Subcutaneous abdominal adipose tissue (tissue), 5 donors: ENCODE results near the gene GXYLT2.

Experiments
- H3K27ac ChIP-seq: one replicate; pipeline ENCODE4 v1.7.0; 2013; ENCODE audit warnings: low read depth, mild to moderate bottlenecking, inconsistent platforms, low read length, moderate library complexity
- H3K27me3 ChIP-seq, 5 donors: one replicate each; pipeline ENCODE4 v1.7.0; 2013; ENCODE audit warnings: low read length in 5 of 5, inconsistent platforms in 1 of 5; ENCODE audit not compliant: control insufficient read depth in 5 of 5, insufficient read depth in 4 of 5
- H3K36me3 ChIP-seq, 5 donors: one replicate each; pipeline ENCODE4 v1.7.0; 2013; ENCODE audit warnings: low read length in 5 of 5; ENCODE audit not compliant: control insufficient read depth in 5 of 5, insufficient read depth in 5 of 5
- H3K4me1 ChIP-seq, 5 donors: one replicate each; pipeline ENCODE4 v1.7.0; 2013; ENCODE audit warnings: low read length in 5 of 5, mild to moderate bottlenecking in 3 of 5, moderate library complexity in 1 of 5; ENCODE audit not compliant: control insufficient read depth in 5 of 5, insufficient read depth in 5 of 5
- H3K4me3 ChIP-seq, 5 donors: one replicate each; pipeline ENCODE4 v1.7.0; 2013; ENCODE audit warnings: low read length in 5 of 5, low read depth in 1 of 5
- H3K9ac ChIP-seq, 5 donors: one replicate each; pipeline ENCODE4 v1.7.0; 2013; ENCODE audit warnings: low read length in 5 of 5, mild to moderate bottlenecking in 4 of 5, moderate library complexity in 3 of 5
- H3K9me3 ChIP-seq, 5 donors: one replicate each; pipeline ENCODE4 v1.7.0; 2013; ENCODE audit warnings: low read length in 5 of 5; ENCODE audit not compliant: control insufficient read depth in 5 of 5
- donor health status: healthy.
- donor health status: healthy.
- donor health status: healthy.
- donor health status: healthy.
- donor health status: healthy.

GXYLT2 gene

GRCh38 chr3:72906154-72906553 is 18.3 kb downstream of the GXYLT2 start:
- H3K4me3 ChIP-seq = no peak overlapping the region
- no peaks in the 10 kb centered on the region for H3K9me3 ChIP-seq
- H3K27ac ChIP-seq = no peak overlapping the region
- H3K4me1 ChIP-seq = peaks cover 4 to 23% (median 14%) of the 10 kb centered on the region in 5 donors
- no peaks in the 10 kb centered on the region for H3K27me3 ChIP-seq
- H3K9ac ChIP-seq = no peak overlapping the region
- H3K36me3 ChIP-seq = no peaks in the 10 kb centered on the region

DNA sequence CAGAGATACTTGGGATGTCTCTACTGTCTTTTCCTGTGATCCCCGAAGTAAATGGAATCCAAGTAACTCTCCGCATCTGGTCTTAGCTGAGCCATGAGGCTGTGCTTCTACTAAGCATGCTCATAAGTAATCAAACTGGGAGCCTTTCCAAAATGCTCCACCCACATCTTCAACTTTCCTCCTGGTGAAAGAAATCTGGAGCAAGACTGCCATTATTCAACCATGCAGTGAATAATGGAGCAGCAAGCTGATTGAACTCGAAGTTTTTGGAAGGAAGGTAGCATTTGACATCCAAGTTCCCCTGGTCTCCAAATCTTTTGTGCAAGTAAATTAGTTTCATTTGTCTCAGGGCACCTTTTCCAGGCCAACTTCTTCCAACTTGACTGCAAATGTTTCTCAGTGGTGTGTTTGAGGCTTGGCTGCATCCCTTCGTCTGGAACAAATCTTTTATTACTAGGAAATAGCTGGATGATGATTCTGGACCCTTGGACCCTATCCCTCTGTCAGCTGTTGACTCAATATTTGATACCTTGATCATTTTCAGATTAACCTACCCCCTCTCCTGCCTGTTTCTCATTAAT is 19.4 kb downstream of the GXYLT2 start:
- Histone ChIP-seq H3K9me3 (no peaks in the 10 kb centered on the region), H3K36me3 (no peaks in the 10 kb centered on the region), H3K27ac (peak overlapping the region; percentile 73), H3K27me3 (no peaks in the 10 kb centered on the region), H3K4me1 (peaks cover 4 to 23% (median 14%) of the 10 kb centered on the region in 5 donors), H3K4me3 (no peak overlapping the region), H3K9ac (no peak overlapping the region)

GRCh38 chr3:72907731-72908620 is 20.1 kb downstream of the GXYLT2 start:
- Histone ChIP-seq H3K4me1 (peaks cover 4 to 23% (median 13%) of the 10 kb centered on the region in 5 donors), H3K36me3 (no peaks in the 10 kb centered on the region), H3K9me3 (no peaks in the 10 kb centered on the region), H3K4me3 (no peak overlapping the region), H3K9ac (no peak overlapping the region), H3K27me3 (no peaks in the 10 kb centered on the region), H3K27ac (peak overlapping the region; percentile 73)

DNA sequence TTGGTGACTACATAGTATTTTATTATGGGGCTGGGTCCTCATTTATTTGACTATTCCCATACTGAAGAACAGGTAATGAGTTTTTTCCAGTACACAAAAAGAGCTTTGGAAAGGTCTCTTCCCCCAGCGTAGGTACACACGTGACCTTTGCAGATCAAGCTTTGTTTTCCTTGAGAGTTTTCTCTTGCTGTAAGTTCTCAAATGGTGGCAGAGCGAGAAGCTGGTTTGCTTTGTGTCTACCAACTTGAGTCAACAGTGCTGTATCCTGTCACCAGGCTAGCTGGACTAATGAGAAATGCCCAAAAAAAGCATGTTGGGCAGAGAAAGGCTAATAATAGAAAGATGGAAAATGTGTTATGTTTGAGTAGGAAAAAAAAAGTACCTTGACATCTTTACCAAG is 21.7 kb downstream of the GXYLT2 start:
- Histone ChIP-seq H3K4me1 (peaks cover 4 to 23% (median 12%) of the 10 kb centered on the region in 5 donors), H3K27ac (no peak overlapping the region), H3K9ac (no peak overlapping the region)

DNA sequence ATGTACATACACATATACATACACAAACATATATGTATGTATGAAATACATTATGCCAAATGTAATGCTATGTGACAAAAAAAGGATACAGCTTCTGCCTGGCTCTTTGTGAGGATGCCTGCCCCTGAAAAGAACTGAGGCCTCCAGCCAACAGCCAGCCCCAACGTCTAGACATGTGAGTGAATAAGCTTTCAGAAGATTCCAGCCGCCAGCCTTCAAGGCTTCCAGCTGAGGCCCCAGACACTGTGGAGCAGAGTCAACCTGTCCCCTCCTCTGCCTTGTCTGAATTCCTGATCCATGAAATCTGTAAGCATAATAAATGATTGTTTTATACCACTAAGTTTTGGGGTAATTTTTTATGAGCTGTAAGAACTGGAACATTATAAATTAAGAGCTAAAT is 24.7 kb downstream of the GXYLT2 start:
- Histone ChIP-seq H3K4me1 (peaks cover 4 to 11% (median 8%) of the 10 kb centered on the region in 5 donors), H3K27ac (no peak overlapping the region), H3K36me3 (no peaks in the 10 kb centered on the region), H3K9me3 (no peaks in the 10 kb centered on the region), H3K4me3 (no peak overlapping the region), H3K27me3 (no peaks in the 10 kb centered on the region), H3K9ac (no peak overlapping the region)

More for the DNA sequence above, 21.7 kb downstream of the GXYLT2 start:
- no peaks in the 10 kb centered on the region for H3K27me3 ChIP-seq
- H3K4me3 ChIP-seq = no peak overlapping the region
- H3K36me3 ChIP-seq = no peaks in the 10 kb centered on the region
- no peaks in the 10 kb centered on the region for H3K9me3 ChIP-seq

GRCh38 chr3:72914383-72914782 is 26.5 kb downstream of the GXYLT2 start:
- no peaks in the 10 kb centered on the region for H3K9me3 ChIP-seq
- H3K4me3 ChIP-seq = no peak overlapping the region
- no peaks in the 10 kb centered on the region for H3K36me3 ChIP-seq
- no peaks in the 10 kb centered on the region for H3K27me3 ChIP-seq
- H3K4me1 ChIP-seq = no peaks in the 10 kb centered on the region
- H3K9ac ChIP-seq = no peak overlapping the region
- no peak overlapping the region for H3K27ac ChIP-seq

DNA sequence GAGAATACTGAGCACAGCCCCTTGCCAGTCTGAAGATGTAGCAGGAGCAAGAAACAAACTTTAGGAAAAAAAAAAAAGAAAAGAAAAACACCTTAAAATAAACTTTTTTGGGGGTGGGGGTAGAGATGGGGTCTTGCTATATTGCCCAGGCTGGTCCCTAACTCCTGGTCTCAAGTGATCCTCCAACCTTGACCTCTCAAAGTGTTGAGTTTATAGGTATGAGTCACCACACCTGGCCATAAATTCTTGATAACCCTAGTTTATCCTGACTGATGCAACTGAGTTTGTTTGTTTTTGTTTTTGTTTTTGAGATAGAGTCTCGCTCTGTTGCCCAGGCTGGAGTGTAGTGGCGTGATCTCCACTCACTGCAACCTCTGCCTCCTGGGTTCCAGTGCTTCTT is 28.4 kb downstream of the GXYLT2 start:
- H3K9me3 ChIP-seq = no peaks in the 10 kb centered on the region
- no peak overlapping the region for H3K27ac ChIP-seq
- H3K36me3 ChIP-seq = no peaks in the 10 kb centered on the region
- H3K27me3 ChIP-seq = no peaks in the 10 kb centered on the region
- no peak overlapping the region for H3K9ac ChIP-seq
- no peak overlapping the region for H3K4me3 ChIP-seq
- H3K4me1 ChIP-seq = no peaks in the 10 kb centered on the region

- no peaks in the 10 kb centered on the region for H3K9me3 ChIP-seq
- no peaks in the 10 kb centered on the region for H3K27me3 ChIP-seq
- no peak overlapping the region for H3K27ac ChIP-seq
- no peak overlapping the region for H3K9ac ChIP-seq
- no peaks in the 10 kb centered on the region for H3K36me3 ChIP-seq
- no peaks in the 10 kb centered on the region for H3K4me1 ChIP-seq
- no peak overlapping the region for H3K4me3 ChIP-seq
Observed at GRCh38 chr3:72919520-72919919, 31.7 kb downstream of the GXYLT2 start.

- Histone ChIP-seq H3K9ac (no peak overlapping the region), H3K27ac (no peak overlapping the region), H3K4me1 (no peaks in the 10 kb centered on the region), H3K36me3 (no peaks in the 10 kb centered on the region), H3K4me3 (no peak overlapping the region), H3K27me3 (no peaks in the 10 kb centered on the region), H3K9me3 (peaks cover 0 to 4% (median 0%) of the 10 kb centered on the region in 5 donors)
Observed at GRCh38 chr3:72924055-72924454, 36.2 kb downstream of the GXYLT2 start.
